Epithelial cell of proximal tubule (primary cell): ENCODE data around the gene AMZ1. TPM values are rescaled to one million over a fixed set of nuclear protein-coding genes. Genes with fewer than 3 reads are reported as not detected.
"Not testable (repeated sequence)": the region's sequence is repeated elsewhere in the genome, so short reads cannot be mapped to it uniquely, and the experiment has no call there.

Experiments
- DNase-seq: peaks from one replicate; pipeline ENCODE4 v3.0.0-alpha.2; 2011; ENCODE audit warnings: low read depth
- H3K4me3 ChIP-seq: 2 replicates; pipeline ENCODE4 v1.5.1; 2011; ENCODE audit warnings: low read depth, mild to moderate bottlenecking, low read length
- total RNA-seq: library from RNA; depleted of rRNA; stranded (reverse); fragments of >200 nt; gene quantifications from 2 replicates; pipeline ENCODE4 v1.2.3, GENCODE V29; 2015
- TF ChIP-seq, protein P1 (sequence below): conservative IDR thresholded peaks from 2 replicates; pipeline ENCODE4 v1.5.1; 2012; ENCODE audit warnings: low read depth, mild to moderate bottlenecking, low read length

Gene AMZ1
- total RNA-seq, 1 donor from 2014 or later: 0.29 TPM

GRCh38 chr7:2732388-2732787 is 44.4 kb downstream of the AMZ1 start:
- DNase-seq: no peak
- TF ChIP-seq, protein P1, sequence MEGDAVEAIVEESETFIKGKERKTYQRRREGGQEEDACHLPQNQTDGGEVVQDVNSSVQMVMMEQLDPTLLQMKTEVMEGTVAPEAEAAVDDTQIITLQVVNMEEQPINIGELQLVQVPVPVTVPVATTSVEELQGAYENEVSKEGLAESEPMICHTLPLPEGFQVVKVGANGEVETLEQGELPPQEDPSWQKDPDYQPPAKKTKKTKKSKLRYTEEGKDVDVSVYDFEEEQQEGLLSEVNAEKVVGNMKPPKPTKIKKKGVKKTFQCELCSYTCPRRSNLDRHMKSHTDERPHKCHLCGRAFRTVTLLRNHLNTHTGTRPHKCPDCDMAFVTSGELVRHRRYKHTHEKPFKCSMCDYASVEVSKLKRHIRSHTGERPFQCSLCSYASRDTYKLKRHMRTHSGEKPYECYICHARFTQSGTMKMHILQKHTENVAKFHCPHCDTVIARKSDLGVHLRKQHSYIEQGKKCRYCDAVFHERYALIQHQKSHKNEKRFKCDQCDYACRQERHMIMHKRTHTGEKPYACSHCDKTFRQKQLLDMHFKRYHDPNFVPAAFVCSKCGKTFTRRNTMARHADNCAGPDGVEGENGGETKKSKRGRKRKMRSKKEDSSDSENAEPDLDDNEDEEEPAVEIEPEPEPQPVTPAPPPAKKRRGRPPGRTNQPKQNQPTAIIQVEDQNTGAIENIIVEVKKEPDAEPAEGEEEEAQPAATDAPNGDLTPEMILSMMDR: no peak
- no peak overlapping the region for H3K4me3 ChIP-seq

- no peak for DNase-seq
- TF ChIP-seq, protein P1: no peak
- H3K4me3 ChIP-seq: no peak overlapping the region
Measured at GRCh38 chr7:2732959-2733584, 45.1 kb downstream of the AMZ1 start.

- no peak overlapping the region for H3K4me3 ChIP-seq
- TF ChIP-seq, protein P1: no peak
- no peak for DNase-seq
Measured at GRCh38 chr7:2734084-2734686, 46.2 kb downstream of the AMZ1 start.

DNA sequence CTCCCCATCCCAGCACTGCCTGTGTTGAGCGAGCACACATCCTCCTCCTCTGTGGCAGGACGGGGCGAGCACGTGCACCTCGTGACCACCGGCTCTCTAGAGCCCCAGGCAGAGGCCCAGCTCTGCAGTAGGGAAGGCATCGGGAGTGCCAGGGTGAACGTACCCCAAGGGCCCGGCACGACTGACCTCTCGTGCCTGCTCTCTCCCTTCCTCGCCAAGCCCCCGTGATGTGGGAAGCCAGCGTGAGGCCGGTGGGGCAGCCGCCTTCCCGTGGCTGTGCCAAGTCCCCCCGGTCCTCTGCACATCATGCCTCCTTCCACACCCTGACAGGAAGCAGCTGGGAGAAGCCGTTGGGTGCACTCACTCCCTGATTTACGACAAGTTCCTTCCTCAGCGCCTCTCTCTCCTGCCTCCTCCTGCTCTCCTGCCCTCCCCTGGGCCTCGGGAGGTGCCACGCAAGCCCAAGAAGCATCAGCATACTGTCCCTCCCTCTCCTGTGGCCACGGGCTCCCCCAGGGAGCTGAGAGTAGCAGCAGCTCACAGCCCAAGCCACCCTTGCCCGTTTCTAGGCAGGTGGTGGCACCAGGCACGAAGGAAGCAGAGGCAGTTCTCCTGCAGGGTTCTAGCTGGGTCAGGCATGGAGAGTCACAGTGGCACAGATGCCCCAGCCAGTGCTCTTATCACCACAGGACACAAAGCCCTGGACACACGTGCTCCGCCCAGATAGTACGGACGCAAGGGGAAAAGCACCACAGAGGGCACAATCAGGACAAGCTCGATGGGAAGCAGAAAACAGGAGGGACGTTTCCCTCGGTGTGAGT is 47.0 kb downstream of the AMZ1 start:
- TF ChIP-seq, protein P1: no peak
- DNase-seq: no peak
- H3K4me3 ChIP-seq: no peak overlapping the region

GRCh38 chr7:2735744-2736143 is 47.7 kb downstream of the AMZ1 start:
- TF ChIP-seq, protein P1: no peak
- no peak for DNase-seq
- H3K4me3 ChIP-seq: no peak overlapping the region

DNA sequence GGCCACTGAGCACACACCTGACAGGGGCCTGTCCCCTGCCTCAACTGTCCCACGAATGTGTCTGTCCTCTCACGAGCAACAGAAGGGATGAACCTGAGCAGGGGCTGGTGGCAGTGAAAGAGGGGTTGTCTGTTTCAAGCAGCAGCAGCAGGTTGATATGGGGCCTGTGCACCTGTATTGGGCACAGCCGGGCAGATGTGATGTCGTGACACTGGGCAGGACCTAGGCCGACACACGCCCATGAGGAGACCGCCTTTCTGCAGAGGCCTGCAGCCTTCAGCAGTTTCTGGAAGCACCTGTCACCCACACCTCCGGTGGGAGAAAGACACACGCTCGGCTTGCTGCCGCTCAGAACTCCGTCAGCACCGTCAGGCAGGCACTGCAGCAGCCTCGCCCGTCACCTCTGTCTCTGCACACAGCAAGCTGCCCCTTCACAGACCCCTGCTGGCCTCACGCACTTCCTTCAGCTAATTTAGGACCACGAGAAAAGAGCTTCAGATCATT is 48.5 kb downstream of the AMZ1 start:
- TF ChIP-seq, protein P1: no peak
- no peak overlapping the region for H3K4me3 ChIP-seq
- no peak for DNase-seq

- H3K4me3 ChIP-seq, DNase-seq: not testable (repeated sequence)
Measured at GRCh38 chr7:2737005-2737743, 49.2 kb downstream of the AMZ1 start.
